Measurements from ENCODE around the gene HRC. TPM values are rescaled to one million over a fixed set of nuclear protein-coding genes. Genes with fewer than 3 reads are reported as not detected.

HRC gene
- polyA plus RNA-seq, 1 of the 3 experiments (the other 2 are of a cell fraction): not detected

GRCh38 chr19:49109569-49110233 is 45.5 kb downstream of the HRC start:
- POLR2A ChIA-PET: interaction anchor here (0.6 kb wide), 1 partner anchor 112 kb away, joined by 5 read pairs; no protein-coding TSS in a partner anchor

GRCh38 chr19:49109051-49109450 is 46.1 kb downstream of the HRC start:
- TF ChIP-seq POLR2AphosphoS5 (IDR thresholded peaks at IDR 0.05; ENCODE audit: low read depth, low read length): no peak
- H3K9me2 ChIP-seq: no peaks in the 10 kb centered on the region
- no peak overlapping the region for H3K4me3 ChIP-seq (ENCODE audit: low read depth in 2 of 2, low read length in 1 of 2)
- H3K27me3 ChIP-seq (ENCODE audit: insufficient read depth): no peaks in the 10 kb centered on the region
- peaks cover 44% of the 10 kb centered on the region for H4K20me1 ChIP-seq (ENCODE audit: insufficient read depth)
- WGBS (ENCODE audit: low lambda C conversion rate): 96% methylated on average over 5 of the region's 5 CpGs
- H3F3A ChIP-seq (replicated peaks; ENCODE audit: insufficient read depth): peaks cover 75% of the 10 kb centered on the region
- peaks cover 20% of the 10 kb centered on the region for H3K79me2 ChIP-seq (ENCODE audit: insufficient read depth)
- peaks cover 13% of the 10 kb centered on the region in 2 experiments; a peak in 2 of 4 replicates for H3K4me1 ChIP-seq (ENCODE audit: control insufficient read depth in 1 of 2, insufficient read depth in 2 of 2, low read depth in 1 of 2, low read length in 1 of 2)
- no peaks in the 10 kb centered on the region for H3K9me3 ChIP-seq
- H2AFZ ChIP-seq (ENCODE audit: low read depth): no peak overlapping the region
- peaks cover 31 to 54% of the 10 kb centered on the region in 2 experiments for H3K36me3 ChIP-seq (replicated peaks in 1 of 2; ENCODE audit: control insufficient read depth in 1 of 2, insufficient read depth in 2 of 2, low read length in 1 of 2)
- no peak overlapping the region for H3K9ac ChIP-seq
- no peak for DNase-seq
- no peak overlapping the region for H3K4me2 ChIP-seq
- H3K27ac ChIP-seq (ENCODE audit: low read depth in 2 of 2, low read length in 1 of 2): no peak overlapping the region; a peak in 1 of 4 replicates
- POLR2A ChIA-PET: interaction anchor here (0.8 kb wide), 1 partner anchor 14 kb away, joined by 3 read pairs; no protein-coding TSS in a partner anchor
- CTCF ChIA-PET: interaction anchor here (1.8 to 2.9 kb wide), 3 partner anchors 9 to 90 kb away, joined by 6 to 21 read pairs (median 7); no protein-coding TSS in a partner anchor

More at GRCh38 chr19:49109569-49110233, 45.5 kb downstream of the HRC start:
- H3K9me3 ChIP-seq: no peaks in the 10 kb centered on the region
- H3K9me2 ChIP-seq: no peaks in the 10 kb centered on the region
- no peak for DNase-seq
- peaks cover 44% of the 10 kb centered on the region for H4K20me1 ChIP-seq (ENCODE audit: insufficient read depth)
- peak overlapping the region in 1 of 2 experiments; percentile 68; a peak in 2 of 4 replicates for H3K27ac ChIP-seq (ENCODE audit: low read depth in 2 of 2, low read length in 1 of 2)
- H3K9ac ChIP-seq: no peak overlapping the region
- TF ChIP-seq SMC3 (IDR thresholded peaks at IDR 0.05; ENCODE audit: low read depth, low read length) (no peak), RCOR1 (IDR thresholded peaks at IDR 0.05; ENCODE audit: low read length) (no peak), POLR2AphosphoS5 (IDR thresholded peaks at IDR 0.05; ENCODE audit: low read depth, low read length) (no peak), TEAD4 (IDR thresholded peaks at IDR 0.05; ENCODE audit: borderline replicate concordance, insufficient read depth) (no peak), TAF1 (IDR thresholded peaks at IDR 0.05; ENCODE audit: borderline replicate concordance, low read depth, low read length) (no peak), RFX5 (IDR thresholded peaks at IDR 0.05; ENCODE audit: low read length) (no peak)
- TF ChIP-seq, protein P1, sequence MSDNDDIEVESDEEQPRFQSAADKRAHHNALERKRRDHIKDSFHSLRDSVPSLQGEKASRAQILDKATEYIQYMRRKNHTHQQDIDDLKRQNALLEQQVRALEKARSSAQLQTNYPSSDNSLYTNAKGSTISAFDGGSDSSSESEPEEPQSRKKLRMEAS (IDR thresholded peaks at IDR 0.05; ENCODE audit: low read depth): no peak
- TF ChIP-seq, protein P2, sequence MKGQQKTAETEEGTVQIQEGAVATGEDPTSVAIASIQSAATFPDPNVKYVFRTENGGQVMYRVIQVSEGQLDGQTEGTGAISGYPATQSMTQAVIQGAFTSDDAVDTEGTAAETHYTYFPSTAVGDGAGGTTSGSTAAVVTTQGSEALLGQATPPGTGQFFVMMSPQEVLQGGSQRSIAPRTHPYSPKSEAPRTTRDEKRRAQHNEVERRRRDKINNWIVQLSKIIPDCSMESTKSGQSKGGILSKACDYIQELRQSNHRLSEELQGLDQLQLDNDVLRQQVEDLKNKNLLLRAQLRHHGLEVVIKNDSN (IDR thresholded peaks at IDR 0.05; ENCODE audit: borderline replicate concordance, low read depth): no peak
- CTCF ChIA-PET: interaction anchor here (2.9 kb wide), 1 partner anchor 12 kb away, joined by 21 read pairs; no protein-coding TSS in a partner anchor
- peaks cover 73% of the 10 kb centered on the region for H3F3A ChIP-seq (replicated peaks; ENCODE audit: insufficient read depth)
- no peak overlapping the region for H2AFZ ChIP-seq (ENCODE audit: low read depth)
- WGBS (ENCODE audit: low lambda C conversion rate): 90% methylated on average over 7 of the region's 8 CpGs
- H3K4me2 ChIP-seq: peak overlapping the region; percentile 66
- peaks cover 31 to 47% of the 10 kb centered on the region in 2 experiments for H3K36me3 ChIP-seq (replicated peaks in 1 of 2; ENCODE audit: control insufficient read depth in 1 of 2, insufficient read depth in 2 of 2, low read length in 1 of 2)
- H3K79me2 ChIP-seq (ENCODE audit: insufficient read depth): peaks cover 18% of the 10 kb centered on the region
- H3K4me1 ChIP-seq (ENCODE audit: control insufficient read depth in 1 of 2, insufficient read depth in 2 of 2, low read depth in 1 of 2, low read length in 1 of 2): peaks cover 13% of the 10 kb centered on the region in 2 experiments; a peak in 2 of 4 replicates
- H3K4me3 ChIP-seq (ENCODE audit: low read depth in 2 of 2, low read length in 1 of 2): no peak overlapping the region
- H3K27me3 ChIP-seq (ENCODE audit: insufficient read depth): no peaks in the 10 kb centered on the region
